COLO829 (cell line): ENCODE results near the gene FTCD.
A peak's percentile ranks its signal among the peaks of the same experiment; 100 is the strongest.

Experiments
- DNase-seq: peaks from one replicate; pipeline ENCODE4 v3.0.0; 2012; ENCODE audit warnings: low spot score

Gene FTCD

DNA sequence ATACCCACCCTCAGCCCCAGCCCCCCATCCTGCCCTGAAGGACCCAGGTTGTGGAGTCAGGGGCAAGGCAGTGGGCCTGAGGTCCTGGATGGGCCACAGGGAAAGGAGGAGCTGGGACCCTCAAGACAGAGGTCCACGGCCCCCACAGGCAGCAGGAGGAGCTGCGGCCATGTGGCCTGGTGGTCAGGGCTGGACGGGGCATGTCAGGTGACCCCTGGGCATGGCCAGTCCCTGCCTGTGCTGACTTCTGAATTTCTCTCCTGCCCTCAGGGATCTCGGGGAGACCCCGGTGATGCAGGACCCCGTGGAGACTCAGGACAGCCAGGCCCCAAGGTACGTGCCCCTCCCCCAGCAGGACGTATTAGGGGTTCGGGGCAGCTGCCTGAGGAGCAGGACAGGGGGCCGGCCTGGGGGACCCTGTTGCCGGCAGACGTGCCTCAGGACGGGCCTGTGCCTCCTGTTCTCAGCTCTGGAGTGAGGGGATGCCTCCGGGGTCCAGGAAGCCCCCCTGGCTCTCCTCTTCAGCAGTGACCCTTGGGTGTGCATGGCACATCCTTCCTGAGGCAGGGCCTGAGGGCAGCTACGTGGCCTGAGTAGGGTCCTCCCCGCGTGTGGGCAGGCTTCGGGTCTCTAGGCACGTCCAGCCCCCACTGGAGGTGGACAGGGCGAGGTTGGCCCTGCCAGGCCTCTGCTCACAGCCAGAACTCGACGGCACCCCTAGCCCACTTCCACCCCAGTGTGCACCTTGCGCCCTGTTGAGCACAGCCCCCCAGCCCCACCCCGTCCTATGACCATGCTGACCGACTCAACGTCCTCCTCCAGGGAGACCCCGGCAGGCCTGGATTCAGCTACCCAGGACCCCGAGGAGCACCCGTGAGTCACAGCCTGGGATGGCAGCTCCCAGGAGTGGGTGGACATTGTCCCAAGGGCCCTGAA is 33.8 kb downstream of the FTCD start:
- no peak for DNase-seq

GRCh38 chr21:46120301-46121285 is 34.8 kb downstream of the FTCD start:
- no peak for DNase-seq

- DNase-seq: no peak
Measured at GRCh38 chr21:46119637-46120271, 35.6 kb downstream of the FTCD start.

GRCh38 chr21:46119144-46119636 is 36.2 kb downstream of the FTCD start:
- DNase-seq: no peak

- no peak for DNase-seq
Measured at GRCh38 chr21:46118316-46119143, 36.8 kb downstream of the FTCD start.

- DNase-seq: no peak
Measured at GRCh38 chr21:46117586-46118315, 37.6 kb downstream of the FTCD start.

DNA sequence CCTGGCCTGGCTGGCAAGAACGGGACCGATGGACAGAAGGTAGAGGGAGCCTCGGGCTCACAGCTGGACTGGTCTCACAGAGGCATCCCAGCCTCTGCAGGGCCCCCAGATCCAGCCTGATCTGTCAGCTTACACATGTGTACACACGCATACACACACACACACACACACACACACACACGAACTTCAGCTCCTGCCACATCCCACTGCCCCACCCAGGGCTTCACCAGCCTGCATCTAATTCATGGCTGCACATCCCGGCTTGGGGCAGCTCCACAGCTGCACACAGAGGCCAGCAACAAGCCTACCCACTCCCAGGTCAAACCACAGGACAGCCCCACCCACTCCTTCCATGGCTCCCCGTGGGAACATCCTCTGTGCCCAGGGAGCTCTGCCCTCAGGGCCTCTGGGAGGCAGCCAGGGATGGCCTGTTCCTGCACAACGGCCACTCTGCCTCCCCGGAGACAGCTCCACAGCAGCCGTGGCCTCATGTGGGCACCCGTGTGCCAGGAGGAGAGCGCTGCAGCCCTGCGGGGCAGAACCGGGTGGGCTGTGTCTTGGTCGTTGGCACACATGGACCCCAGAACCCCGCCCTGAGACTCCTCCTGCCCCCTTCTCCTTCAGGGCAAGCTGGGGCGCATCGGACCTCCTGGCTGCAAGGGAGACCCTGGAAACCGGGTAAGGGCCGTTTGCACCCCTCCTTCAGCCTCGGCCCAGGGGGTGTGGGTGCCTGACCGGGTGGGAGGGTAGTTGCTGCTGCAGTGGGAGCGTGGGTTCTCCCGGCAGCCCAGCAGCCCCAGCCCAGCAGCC is 38.4 kb downstream of the FTCD start:
- peak; percentile 28 for DNase-seq

GRCh38 chr21:46116189-46116775 is 39.1 kb downstream of the FTCD start:
- no peak for DNase-seq

GRCh38 chr21:46115441-46116188 is 39.8 kb downstream of the FTCD start:
- DNase-seq: no peak

DNA sequence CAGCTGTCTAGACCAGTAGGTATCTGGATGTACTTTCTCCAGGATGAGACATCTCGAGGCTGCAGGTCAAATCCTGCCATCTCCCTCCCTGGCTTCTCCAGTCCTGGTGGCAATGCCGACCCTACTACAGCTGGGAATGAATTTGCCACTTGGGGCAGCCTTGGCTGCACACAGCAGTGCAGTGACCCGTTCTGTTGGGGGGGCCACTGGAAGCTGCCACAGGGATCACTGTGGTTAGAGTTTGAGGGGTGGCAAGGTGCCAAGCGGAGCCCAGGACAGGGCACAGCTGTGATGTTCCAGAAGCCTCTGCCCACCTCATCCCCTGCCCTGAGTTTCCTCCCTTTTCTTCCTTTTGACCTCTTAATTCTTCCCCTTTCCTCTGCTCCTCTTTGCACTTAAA is 40.4 kb downstream of the FTCD start:
- no peak for DNase-seq

DNA sequence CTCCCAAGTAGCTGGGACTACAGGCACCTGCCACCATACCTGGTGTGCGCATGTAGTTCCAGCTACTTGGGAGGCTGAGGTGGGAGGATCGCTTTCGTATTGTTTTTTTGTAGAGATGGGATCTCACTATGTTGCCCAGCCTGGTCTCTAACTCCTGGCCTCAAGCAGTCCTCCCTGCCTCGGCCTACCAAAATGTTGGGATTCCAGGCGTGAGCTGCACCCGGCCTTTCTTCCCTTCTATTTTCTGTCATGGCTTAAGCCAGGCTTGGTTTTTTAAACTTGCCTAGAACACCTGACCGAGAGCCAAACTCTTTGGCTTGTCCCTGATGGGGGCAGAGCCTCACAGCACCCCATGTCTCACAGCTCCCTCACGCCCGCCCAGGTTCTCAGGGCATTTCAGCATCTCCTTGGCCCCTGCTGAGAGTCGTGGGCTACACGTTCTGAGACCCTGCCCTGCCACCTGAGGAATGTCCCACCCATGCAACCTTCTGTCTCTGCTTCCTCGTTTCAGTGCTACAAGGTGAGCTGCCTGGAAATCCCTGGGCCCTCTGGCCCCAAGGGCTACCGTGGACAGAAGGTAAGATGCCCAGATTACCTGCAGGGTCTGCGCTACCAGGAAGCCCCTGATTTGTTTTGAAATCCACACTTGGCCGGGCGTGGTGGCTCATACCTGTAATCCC is 41.7 kb downstream of the FTCD start:
- DNase-seq: no peak

DNA sequence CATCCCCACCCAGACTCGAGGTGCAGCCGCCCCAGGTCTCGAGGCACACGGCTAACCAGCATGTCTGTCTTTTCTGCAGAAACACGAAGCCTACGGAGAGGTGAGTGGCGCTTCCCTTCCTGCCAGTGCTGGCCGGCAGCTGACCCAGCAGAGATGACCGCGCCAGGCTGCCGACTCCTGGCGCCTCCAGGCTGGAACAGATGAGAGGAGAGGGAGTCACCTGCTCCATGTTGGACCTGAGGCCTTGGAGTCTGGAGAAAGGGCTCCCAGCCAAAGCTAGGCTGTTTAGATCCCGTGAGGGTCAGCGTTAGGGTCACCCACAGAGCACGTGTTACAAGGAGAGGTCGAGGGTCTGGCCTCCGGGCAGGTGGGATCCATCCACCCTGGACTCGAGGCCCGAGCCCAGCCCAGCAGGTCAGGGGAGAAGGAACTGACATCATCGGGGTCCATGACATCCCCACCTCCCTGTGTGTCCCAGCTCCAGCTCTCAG is 42.6 kb downstream of the FTCD start:
- no peak for DNase-seq

DNA sequence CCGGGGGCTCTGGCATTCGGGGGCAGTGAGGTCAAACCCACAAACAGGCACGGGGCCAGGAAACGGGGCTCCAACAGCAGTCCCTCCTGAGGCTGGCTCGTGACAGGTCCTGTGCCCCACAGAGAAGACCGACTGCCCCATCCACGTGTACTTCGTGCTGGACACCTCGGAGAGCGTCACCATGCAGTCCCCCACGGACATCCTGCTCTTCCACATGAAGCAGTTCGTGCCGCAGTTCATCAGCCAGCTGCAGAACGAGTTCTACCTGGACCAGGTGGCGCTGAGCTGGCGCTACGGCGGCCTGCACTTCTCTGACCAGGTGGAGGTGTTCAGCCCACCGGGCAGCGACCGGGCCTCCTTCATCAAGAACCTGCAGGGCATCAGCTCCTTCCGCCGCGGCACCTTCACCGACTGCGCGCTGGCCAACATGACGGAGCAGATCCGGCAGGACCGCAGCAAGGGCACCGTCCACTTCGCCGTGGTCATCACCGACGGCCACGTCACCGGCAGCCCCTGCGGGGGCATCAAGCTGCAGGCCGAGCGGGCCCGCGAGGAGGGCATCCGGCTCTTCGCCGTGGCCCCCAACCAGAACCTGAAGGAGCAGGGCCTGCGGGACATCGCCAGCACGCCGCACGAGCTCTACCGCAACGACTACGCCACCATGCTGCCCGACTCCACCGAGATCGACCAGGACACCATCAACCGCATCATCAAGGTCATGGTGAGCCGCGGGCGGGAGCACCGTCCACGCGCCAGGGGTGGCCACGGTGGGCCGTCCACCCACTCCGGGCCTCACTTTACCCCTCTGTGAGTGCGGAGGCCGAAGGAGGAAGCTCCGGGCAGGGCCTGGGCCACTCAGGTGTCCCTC is 43.3 kb downstream of the FTCD start:
- DNase-seq: no peak

- no peak for DNase-seq
Measured at GRCh38 chr21:46111193-46111571, 44.2 kb downstream of the FTCD start.

DNA sequence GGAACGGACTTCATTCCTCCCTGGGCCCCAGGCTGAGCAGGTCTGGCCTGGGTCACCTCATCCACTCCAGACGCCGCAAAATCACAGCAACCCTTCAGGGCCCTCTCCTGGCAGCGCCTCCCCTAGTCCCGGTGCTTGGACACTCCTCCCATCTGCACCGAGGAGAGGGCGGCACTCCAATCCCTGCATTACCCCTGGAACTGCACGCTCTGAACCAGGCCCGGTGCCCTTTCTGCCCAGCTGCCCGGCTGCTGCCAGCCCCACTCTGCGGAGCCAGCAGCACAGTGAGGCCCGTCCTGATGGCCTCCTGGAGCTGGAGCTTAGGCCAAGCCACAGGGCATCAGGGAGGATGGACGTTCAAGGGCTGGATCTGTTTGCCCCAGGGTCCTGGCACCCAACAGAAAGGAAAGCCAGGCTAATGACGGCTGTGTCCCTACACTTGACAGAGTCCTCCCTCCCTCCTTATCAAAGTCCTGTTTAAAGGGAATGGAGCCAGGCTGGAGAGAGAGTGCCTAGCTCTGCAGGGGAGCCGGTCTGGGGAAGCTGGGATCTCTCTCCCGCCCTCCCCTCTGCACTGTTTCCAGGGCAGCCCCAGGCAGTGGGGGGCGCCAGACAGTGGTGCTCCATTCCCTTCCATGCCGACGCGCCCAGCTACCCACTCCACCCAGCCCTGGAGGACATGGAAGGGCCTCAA is 44.7 kb downstream of the FTCD start:
- no peak for DNase-seq
